HL-60 (cell line): ENCODE data around the gene WNT2.

ENCODE experiments used
- DNase-seq, 2 experiments: peaks; one replicate each; pipeline ENCODE4 v3.0.0-alpha.2; 2010 to 2020; ENCODE audit warnings: low read depth in 1 of 2, low spot score in 1 of 2
- H3K27ac ChIP-seq: fragments of 250-450 bp; sonication (Bioruptor Pico); replicated peaks from 2 replicates; pipeline ENCODE4 v1.5.1; 2020; ENCODE audit warnings: mild to moderate bottlenecking, moderate library complexity
- H3K27me3 ChIP-seq: fragments of 250-450 bp; sonication (Bioruptor Pico); 2 replicates; pipeline ENCODE4 v1.5.1; 2021; ENCODE audit warnings: mild to moderate bottlenecking, moderate library complexity; ENCODE audit not compliant: insufficient read depth, poor library complexity, severe bottlenecking
- H3K4me3 ChIP-seq: replicated peaks from 2 replicates; pipeline ENCODE4 v1.5.1; 2011; ENCODE audit warnings: mild to moderate bottlenecking, control low read depth, low read length; ENCODE audit not compliant: insufficient read depth
- GABPA ChIP-seq: IDR thresholded peaks from 2 replicates; pipeline ENCODE4 v1.6.1; 2012; ENCODE audit warnings: low read depth
- POLR2AphosphoS5 ChIP-seq: IDR thresholded peaks from 2 replicates; pipeline ENCODE4 v1.6.1; 2012; ENCODE audit warnings: low read depth
- REST ChIP-seq: IDR thresholded peaks from 2 replicates; pipeline ENCODE4 v1.6.1; 2012; ENCODE audit warnings: low read depth; ENCODE audit not compliant: insufficient replicate concordance
- SPI1 ChIP-seq: IDR thresholded peaks from 2 replicates; pipeline ENCODE4 v1.6.1; 2012; ENCODE audit warnings: low read depth, mild to moderate bottlenecking, borderline replicate concordance
- TF ChIP-seq, protein P1 (sequence below): IDR thresholded peaks from one replicate; pipeline ENCODE4 v1.5.1; 2011; ENCODE audit warnings: low read length, control low read depth, inconsistent platforms; ENCODE audit not compliant: insufficient read depth

The WNT2 gene

GRCh38 chr7:117282239-117282812 lies 40.5 kb downstream of the WNT2 start:
- no peak for DNase-seq
- no peak overlapping the region for H3K27ac ChIP-seq
- H3K27me3 ChIP-seq, result no peaks in the 10 kb centered on the region
- TF ChIP-seq, protein P1, sequence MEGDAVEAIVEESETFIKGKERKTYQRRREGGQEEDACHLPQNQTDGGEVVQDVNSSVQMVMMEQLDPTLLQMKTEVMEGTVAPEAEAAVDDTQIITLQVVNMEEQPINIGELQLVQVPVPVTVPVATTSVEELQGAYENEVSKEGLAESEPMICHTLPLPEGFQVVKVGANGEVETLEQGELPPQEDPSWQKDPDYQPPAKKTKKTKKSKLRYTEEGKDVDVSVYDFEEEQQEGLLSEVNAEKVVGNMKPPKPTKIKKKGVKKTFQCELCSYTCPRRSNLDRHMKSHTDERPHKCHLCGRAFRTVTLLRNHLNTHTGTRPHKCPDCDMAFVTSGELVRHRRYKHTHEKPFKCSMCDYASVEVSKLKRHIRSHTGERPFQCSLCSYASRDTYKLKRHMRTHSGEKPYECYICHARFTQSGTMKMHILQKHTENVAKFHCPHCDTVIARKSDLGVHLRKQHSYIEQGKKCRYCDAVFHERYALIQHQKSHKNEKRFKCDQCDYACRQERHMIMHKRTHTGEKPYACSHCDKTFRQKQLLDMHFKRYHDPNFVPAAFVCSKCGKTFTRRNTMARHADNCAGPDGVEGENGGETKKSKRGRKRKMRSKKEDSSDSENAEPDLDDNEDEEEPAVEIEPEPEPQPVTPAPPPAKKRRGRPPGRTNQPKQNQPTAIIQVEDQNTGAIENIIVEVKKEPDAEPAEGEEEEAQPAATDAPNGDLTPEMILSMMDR, result no peak
- TF ChIP-seq SPI1 (no peak), REST (no peak), GABPA (no peak), POLR2AphosphoS5 (no peak)
- no peak overlapping the region for H3K4me3 ChIP-seq

- Histone ChIP-seq H3K4me3 (no peak overlapping the region), H3K27me3 (no peaks in the 10 kb centered on the region), H3K27ac (no peak overlapping the region)
- TF ChIP-seq POLR2AphosphoS5, result no peak
- no peak for TF ChIP-seq GABPA
- TF ChIP-seq, protein P1, result no peak
- no peak for TF ChIP-seq SPI1
- TF ChIP-seq REST, result no peak
- no peak for DNase-seq
These were observed 41.3 kb downstream of the WNT2 start for GRCh38 chr7:117281562-117281961.

GRCh38 chr7:117279931-117280557 lies 42.8 kb downstream of the WNT2 start:
- DNase-seq, result no peak
- TF ChIP-seq SPI1 (no peak), GABPA (no peak), POLR2AphosphoS5 (no peak), REST (no peak)
- TF ChIP-seq, protein P1, result no peak
- H3K27ac ChIP-seq, result no peak overlapping the region
- H3K4me3 ChIP-seq, result no peak overlapping the region
- peaks cover 6% of the 10 kb centered on the region for H3K27me3 ChIP-seq
